MM.1S (cell line): ENCODE results near the gene VSX2.

Experiments used
- DNase-seq: peaks from one replicate; pipeline ENCODE4 v3.0.0-alpha.2; 2015
- H2AFZ ChIP-seq: fragments of 300-600 bp; sonication (generic); 2 replicates; pipeline ENCODE4 v1.6.0; 2016; ENCODE audit warnings: antibody characterized with exemption, low read length
- H3F3A ChIP-seq: fragments of 300-600 bp; sonication (generic); 2 replicates; pipeline ENCODE4 v1.6.1; 2016; ENCODE audit warnings: mild to moderate bottlenecking, antibody characterized with exemption, low read length, moderate library complexity, mixed read lengths; ENCODE audit not compliant: insufficient read depth
- H3K27ac ChIP-seq: fragments of 300-600 bp; sonication (generic); 2 replicates; pipeline ENCODE4 v1.5.1; 2016; ENCODE audit warnings: mild to moderate bottlenecking, low read length
- H3K27me3 ChIP-seq: fragments of 300-600 bp; sonication (generic); replicated peaks from 2 replicates; pipeline ENCODE4 v1.6.0; 2016; ENCODE audit warnings: low read length; ENCODE audit not compliant: insufficient read depth
- H3K36me3 ChIP-seq: fragments of 300-600 bp; sonication (generic); replicated peaks from 2 replicates; pipeline ENCODE4 v1.6.1; 2016; ENCODE audit warnings: mild to moderate bottlenecking, low read length, mixed read lengths; ENCODE audit not compliant: insufficient read depth
- H3K4me1 ChIP-seq: fragments of 300-600 bp; sonication (generic); 2 replicates; pipeline ENCODE4 v1.6.1; 2016; ENCODE audit warnings: low read length, mixed read lengths
- H3K4me2 ChIP-seq: fragments of 300-600 bp; sonication (generic); 2 replicates; pipeline ENCODE4 v1.6.0; 2016; ENCODE audit warnings: low read depth, low read length
- H3K4me3 ChIP-seq: fragments of 300-600 bp; sonication (generic); 2 replicates; pipeline ENCODE4 v1.5.1; 2016; ENCODE audit warnings: low read length, mixed read lengths
- H3K79me2 ChIP-seq: fragments of 300-600 bp; sonication (generic); 2 replicates; pipeline ENCODE4 v1.6.1; 2016; ENCODE audit warnings: mixed run types, low read length, mixed read lengths
- H3K9ac ChIP-seq: fragments of 300-600 bp; sonication (generic); 2 replicates; pipeline ENCODE4 v1.6.1; 2016; ENCODE audit warnings: low read length, mixed read lengths
- H3K9me2 ChIP-seq: fragments of 300-600 bp; sonication (generic); replicated peaks from 2 replicates; pipeline ENCODE4 v1.6.1; 2016; ENCODE audit warnings: mild to moderate bottlenecking, low read length, mixed read lengths; ENCODE audit not compliant: insufficient read depth
- H3K9me3 ChIP-seq: fragments of 300-600 bp; sonication (generic); replicated peaks from 2 replicates; pipeline ENCODE4 v1.6.1; 2016; ENCODE audit warnings: mild to moderate bottlenecking, low read length, mixed read lengths; ENCODE audit not compliant: insufficient read depth
- H4K20me1 ChIP-seq: fragments of 300-600 bp; sonication (generic); 2 replicates; pipeline ENCODE4 v1.6.1; 2016; ENCODE audit warnings: mild to moderate bottlenecking, low read length, moderate library complexity, mixed read lengths; ENCODE audit not compliant: insufficient read depth
- EZH2 ChIP-seq: fragments of 300-600 bp; sonication (generic); optimal IDR thresholded peaks from 2 replicates; pipeline ENCODE3; 2017; ENCODE audit warnings: low read depth, mild to moderate bottlenecking, antibody characterized with exemption, low read length, mixed read lengths
- EZH2phosphoT487 ChIP-seq: fragments of 300-600 bp; sonication (generic); IDR thresholded peaks from 2 replicates; pipeline ENCODE4 v1.6.1; 2018; ENCODE audit warnings: antibody characterized with exemption, low read length
- TF ChIP-seq, protein P1 (sequence below): fragments of 300-600 bp; sonication (generic); IDR thresholded peaks from 2 replicates; pipeline ENCODE4 v1.5.1; 2016; ENCODE audit warnings: antibody characterized with exemption, low read length, mixed read lengths

Gene VSX2

DNA sequence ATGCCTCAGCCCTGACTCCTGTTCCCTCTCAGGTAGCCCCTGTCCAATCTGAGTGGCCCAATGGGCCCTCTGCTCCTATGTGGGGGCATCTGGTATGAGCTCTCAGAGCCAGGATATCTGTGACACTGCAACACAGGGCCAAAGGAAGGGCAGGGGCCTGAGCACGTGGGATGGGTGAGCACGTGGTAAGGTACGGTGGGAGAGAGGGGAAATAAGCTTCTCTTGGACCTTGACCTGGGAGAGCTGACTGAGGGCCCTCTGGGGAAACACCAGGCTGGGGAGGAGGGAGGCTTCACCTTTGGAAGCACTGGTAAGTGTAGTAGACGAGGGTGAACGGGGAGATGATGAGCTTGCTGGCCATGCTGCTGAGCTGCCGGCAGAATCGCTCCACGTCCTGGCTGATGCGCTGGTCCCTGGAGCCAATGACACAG, 56.8 kb downstream of the VSX2 start:
- Histone ChIP-seq H3K36me3 (no peaks in the 10 kb centered on the region), H3K4me1 (no peaks in the 10 kb centered on the region), H3K9me3 (no peaks in the 10 kb centered on the region), H4K20me1 (no peaks in the 10 kb centered on the region), H3K79me2 (no peaks in the 10 kb centered on the region), H3F3A (no peaks in the 10 kb centered on the region), H3K9ac (no peak overlapping the region), H3K27ac (no peak overlapping the region), H3K27me3 (no peaks in the 10 kb centered on the region), H2AFZ (no peak overlapping the region), H3K9me2 (no peaks in the 10 kb centered on the region), H3K4me3 (no peak overlapping the region), H3K4me2 (no peak overlapping the region)
- TF ChIP-seq EZH2phosphoT487 (no peak), EZH2 (no peak)
- TF ChIP-seq, protein P1, sequence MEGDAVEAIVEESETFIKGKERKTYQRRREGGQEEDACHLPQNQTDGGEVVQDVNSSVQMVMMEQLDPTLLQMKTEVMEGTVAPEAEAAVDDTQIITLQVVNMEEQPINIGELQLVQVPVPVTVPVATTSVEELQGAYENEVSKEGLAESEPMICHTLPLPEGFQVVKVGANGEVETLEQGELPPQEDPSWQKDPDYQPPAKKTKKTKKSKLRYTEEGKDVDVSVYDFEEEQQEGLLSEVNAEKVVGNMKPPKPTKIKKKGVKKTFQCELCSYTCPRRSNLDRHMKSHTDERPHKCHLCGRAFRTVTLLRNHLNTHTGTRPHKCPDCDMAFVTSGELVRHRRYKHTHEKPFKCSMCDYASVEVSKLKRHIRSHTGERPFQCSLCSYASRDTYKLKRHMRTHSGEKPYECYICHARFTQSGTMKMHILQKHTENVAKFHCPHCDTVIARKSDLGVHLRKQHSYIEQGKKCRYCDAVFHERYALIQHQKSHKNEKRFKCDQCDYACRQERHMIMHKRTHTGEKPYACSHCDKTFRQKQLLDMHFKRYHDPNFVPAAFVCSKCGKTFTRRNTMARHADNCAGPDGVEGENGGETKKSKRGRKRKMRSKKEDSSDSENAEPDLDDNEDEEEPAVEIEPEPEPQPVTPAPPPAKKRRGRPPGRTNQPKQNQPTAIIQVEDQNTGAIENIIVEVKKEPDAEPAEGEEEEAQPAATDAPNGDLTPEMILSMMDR: no peak
- DNase-seq: no peak

DNA sequence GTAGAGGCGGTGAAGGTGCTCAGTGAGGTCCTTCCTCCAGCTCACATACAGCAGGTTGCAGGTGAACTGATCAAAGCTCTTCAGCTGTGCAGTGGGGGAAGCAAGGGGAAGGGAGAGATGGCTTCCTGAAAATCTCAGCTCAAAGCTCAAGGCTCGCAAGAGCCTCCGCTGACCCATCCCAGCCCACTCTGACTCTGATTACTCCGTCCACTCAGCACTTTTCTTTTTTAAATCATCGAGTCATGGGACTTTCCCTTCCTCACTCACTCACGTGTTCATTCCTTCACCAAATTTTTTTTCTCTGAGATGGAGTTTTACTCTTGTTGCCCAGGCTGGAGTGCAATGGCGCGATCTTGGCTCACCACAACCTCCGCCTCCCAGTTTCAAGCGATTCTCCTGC, 58.7 kb downstream of the VSX2 start:
- Histone ChIP-seq H3K4me1 (no peaks in the 10 kb centered on the region), H3K27ac (no peak overlapping the region)
- DNase-seq: no peak

DNA sequence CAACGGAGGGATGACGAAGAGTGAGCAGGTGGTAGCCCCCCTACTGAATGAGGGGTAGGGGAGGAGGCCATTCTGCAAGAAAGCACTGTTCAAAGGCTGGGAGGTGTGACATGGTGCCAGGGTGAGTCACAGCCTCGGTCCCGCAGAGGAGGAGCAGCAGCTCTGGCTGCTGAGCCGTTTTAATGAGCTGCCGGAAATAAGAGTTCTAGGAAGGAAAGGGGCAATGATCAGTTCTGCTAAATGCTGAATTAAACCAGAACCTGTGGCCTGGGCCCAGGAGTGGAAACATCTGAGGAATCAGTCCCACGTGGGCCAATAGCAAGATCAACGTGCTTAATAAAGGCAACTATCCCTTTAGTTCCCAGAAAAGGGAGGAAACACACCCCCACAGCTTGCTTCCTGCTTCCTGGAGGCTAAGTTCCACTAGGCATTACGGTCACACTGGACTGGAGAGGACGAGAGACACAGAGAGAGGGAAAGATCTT, 59.9 kb downstream of the VSX2 start:
- peaks cover 7% of the 10 kb centered on the region for H3K79me2 ChIP-seq

More for the DNA sequence above, 58.7 kb downstream of the VSX2 start:
- peaks cover 7% of the 10 kb centered on the region for H3K79me2 ChIP-seq
- no peaks in the 10 kb centered on the region for H3F3A ChIP-seq
- no peaks in the 10 kb centered on the region for H3K27me3 ChIP-seq
- no peak overlapping the region for H3K4me2 ChIP-seq
- H2AFZ ChIP-seq: no peak overlapping the region
- no peak overlapping the region for H3K4me3 ChIP-seq
- no peaks in the 10 kb centered on the region for H3K9me3 ChIP-seq
- H3K9me2 ChIP-seq: no peaks in the 10 kb centered on the region
- H3K36me3 ChIP-seq: no peaks in the 10 kb centered on the region
- TF ChIP-seq EZH2phosphoT487 (no peak), EZH2 (no peak)
- TF ChIP-seq, protein P1: no peak
- H4K20me1 ChIP-seq: no peaks in the 10 kb centered on the region
- H3K9ac ChIP-seq: no peak overlapping the region

More for the DNA sequence above, 59.9 kb downstream of the VSX2 start:
- H3K27ac ChIP-seq: no peak overlapping the region
- no peaks in the 10 kb centered on the region for H3K27me3 ChIP-seq
- no peak overlapping the region for H2AFZ ChIP-seq
- H4K20me1 ChIP-seq: no peaks in the 10 kb centered on the region
- no peak overlapping the region for H3K4me3 ChIP-seq
- TF ChIP-seq EZH2phosphoT487 (no peak), EZH2 (no peak)
- TF ChIP-seq, protein P1: no peak
- DNase-seq: no peak
- no peaks in the 10 kb centered on the region for H3K4me1 ChIP-seq
- no peaks in the 10 kb centered on the region for H3F3A ChIP-seq
- H3K9me3 ChIP-seq: no peaks in the 10 kb centered on the region
- no peaks in the 10 kb centered on the region for H3K36me3 ChIP-seq
- H3K9me2 ChIP-seq: no peaks in the 10 kb centered on the region
- no peak overlapping the region for H3K4me2 ChIP-seq
- H3K9ac ChIP-seq: no peak overlapping the region
